HTERT RPE-1 (cell line): ENCODE measurements around the gene SLC4A3.
"Not testable (repeated sequence)": the region's sequence is repeated elsewhere in the genome, so short reads cannot be mapped to it uniquely, and the experiment has no call there.

ENCODE experiments used
- in situ Hi-C: fragments of 300-500 bp; cut with MboI; formaldehyde crosslinking; loops from 4 replicates; pipeline ENCODE4 v1.14.3; 2020; ENCODE audit warnings: low sequenced_read_pairs

SLC4A3 gene

GRCh38 chr2:219676586-219676985, 49.2 kb downstream of the SLC4A3 start:
- in situ Hi-C loops, result no loop called here

GRCh38 chr2:219679041-219679440, 51.6 kb downstream of the SLC4A3 start:
- in situ Hi-C loops, result no loop called here

- in situ Hi-C loops, result no loop called here
These were observed 52.1 kb downstream of the SLC4A3 start for GRCh38 chr2:219679571-219679970.

- in situ Hi-C loops, result no loop called here
These were observed 53.7 kb downstream of the SLC4A3 start for GRCh38 chr2:219680958-219681693.

- in situ Hi-C loops, result no loop called here
These were observed 54.4 kb downstream of the SLC4A3 start for GRCh38 chr2:219681694-219682300.

- in situ Hi-C loops, result not testable (repeated sequence)
These were observed 56.0 kb downstream of the SLC4A3 start for GRCh38 chr2:219683474-219683873.

GRCh38 chr2:219684721-219685689, 57.6 kb downstream of the SLC4A3 start:
- in situ Hi-C loops, result no loop called here

- in situ Hi-C loops, result no loop called here
These were observed 59.8 kb downstream of the SLC4A3 start for GRCh38 chr2:219687272-219687671.

GRCh38 chr2:219687882-219688559, 60.6 kb downstream of the SLC4A3 start:
- in situ Hi-C loops, result no loop called here

- in situ Hi-C loops, result no loop called here
These were observed 61.4 kb downstream of the SLC4A3 start for GRCh38 chr2:219688560-219689445.

- in situ Hi-C loops, result no loop called here
These were observed 62.5 kb downstream of the SLC4A3 start for GRCh38 chr2:219689676-219690628.

- in situ Hi-C loops, result no loop called here
These were observed 64.1 kb downstream of the SLC4A3 start for GRCh38 chr2:219691571-219691970.
